EL (cell line): ENCODE data around the gene CSTF1.

ENCODE experiments used
- DNase-seq: peaks from one replicate; pipeline ENCODE4 v3.0.0-alpha.2; 2016

CSTF1 gene

GRCh38 chr20:56430957-56431356 lies 38.5 kb downstream of the CSTF1 start:
- no peak for DNase-seq

- DNase-seq: no peak
These were observed 39.0 kb downstream of the CSTF1 start for GRCh38 chr20:56431471-56431870.

GRCh38 chr20:56433221-56433879 lies 40.9 kb downstream of the CSTF1 start:
- DNase-seq: peak; percentile 49

- DNase-seq: peak; percentile 71
These were observed 41.4 kb downstream of the CSTF1 start for GRCh38 chr20:56433880-56434255.

- no peak for DNase-seq
These were observed 44.9 kb downstream of the CSTF1 start for GRCh38 chr20:56437196-56437960.

GRCh38 chr20:56438284-56438683 lies 45.8 kb downstream of the CSTF1 start:
- no peak for DNase-seq

- DNase-seq: peak; percentile 100
These were observed 47.4 kb downstream of the CSTF1 start for GRCh38 chr20:56439771-56440291.

- peak; percentile 40 for DNase-seq
These were observed 48.0 kb downstream of the CSTF1 start for GRCh38 chr20:56440346-56441007.

GRCh38 chr20:56442389-56443365 lies 50.2 kb downstream of the CSTF1 start:
- DNase-seq: no peak

GRCh38 chr20:56443654-56444540 lies 51.5 kb downstream of the CSTF1 start:
- DNase-seq: peak; percentile 50

GRCh38 chr20:56445130-56445529 lies 52.7 kb downstream of the CSTF1 start:
- DNase-seq: no peak

GRCh38 chr20:56445540-56445939 lies 53.1 kb downstream of the CSTF1 start:
- DNase-seq: no peak

- DNase-seq: no peak
These were observed 54.8 kb downstream of the CSTF1 start for GRCh38 chr20:56447227-56447626.

GRCh38 chr20:56449459-56449858 lies 57.0 kb downstream of the CSTF1 start:
- no peak for DNase-seq

- DNase-seq: no peak
These were observed 58.8 kb downstream of the CSTF1 start for GRCh38 chr20:56451056-56451765.

GRCh38 chr20:56453352-56453751 lies 60.9 kb downstream of the CSTF1 start:
- no peak for DNase-seq

- no peak for DNase-seq
These were observed 62.3 kb downstream of the CSTF1 start for GRCh38 chr20:56454754-56455153.
